Fibroblast of lung (primary cell): ENCODE data around the gene LENG8. TPM values are rescaled to one million over a fixed set of nuclear protein-coding genes. Genes with fewer than 3 reads are reported as not detected.

Source experiments
- DNase-seq, 2 donors: peaks; one replicate each; pipeline versions ENCODE4 v3.0.0 to v3.0.0-alpha.2; 2010; ENCODE audit warnings: low read depth in 2 of 2
- H2AFZ ChIP-seq: 2 replicates; pipeline ENCODE4 v1.5.1; 2012; ENCODE audit warnings: low read length, control low read depth, inconsistent platforms
- H3K27ac ChIP-seq: 2 replicates; pipeline ENCODE4 v1.5.1; 2011; ENCODE audit warnings: low read length, control low read depth; ENCODE audit not compliant: insufficient read depth
- H3K27me3 ChIP-seq: 2 replicates; pipeline ENCODE4 v1.5.1; 2011; ENCODE audit warnings: mild to moderate bottlenecking, low read length; ENCODE audit not compliant: control insufficient read depth, insufficient read depth
- H3K36me3 ChIP-seq: 2 replicates; pipeline ENCODE4 v1.5.1; 2011; ENCODE audit warnings: low read length; ENCODE audit not compliant: control insufficient read depth, insufficient read depth
- H3K4me1 ChIP-seq: 2 replicates; pipeline ENCODE4 v1.5.1; 2011; ENCODE audit warnings: low read length; ENCODE audit not compliant: control insufficient read depth, insufficient read depth; ENCODE audit errors: extremely low read depth
- H3K4me2 ChIP-seq: 2 replicates; pipeline ENCODE4 v1.5.1; 2011; ENCODE audit warnings: low read length, control low read depth; ENCODE audit not compliant: insufficient read depth; ENCODE audit errors: extremely low read depth
- H3K4me3 ChIP-seq, 4 experiments: fragments of 200-600 bp in 1 of 4; sonication (generic) in 1 of 4; replicated peaks in 1 of 4; 2 replicates each; pipeline ENCODE4 v1.5.1; 2011 to 2016; ENCODE audit warnings: low read length in 4 of 4, low read depth in 3 of 4, mild to moderate bottlenecking in 3 of 4, control low read depth in 2 of 4, inconsistent platforms in 1 of 4, mixed read lengths in 1 of 4; ENCODE audit not compliant: insufficient read depth in 1 of 4; ENCODE audit errors: control extremely low read depth in 1 of 4
- H3K79me2 ChIP-seq: 2 replicates; pipeline ENCODE4 v1.5.1; 2012; ENCODE audit warnings: mild to moderate bottlenecking, low read length, inconsistent platforms; ENCODE audit not compliant: control insufficient read depth, insufficient read depth
- H3K9ac ChIP-seq: 2 replicates; pipeline ENCODE4 v1.5.1; 2011; ENCODE audit warnings: mild to moderate bottlenecking, low read length, control low read depth; ENCODE audit not compliant: insufficient read depth
- H3K9me3 ChIP-seq: 2 replicates; pipeline ENCODE4 v1.5.1; 2012; ENCODE audit warnings: low read depth, low read length; ENCODE audit not compliant: control insufficient read depth, insufficient read depth
- H4K20me1 ChIP-seq: 2 replicates; pipeline ENCODE4 v1.5.1; 2011; ENCODE audit warnings: low read length; ENCODE audit not compliant: control insufficient read depth, insufficient read depth; ENCODE audit errors: extremely low read depth
- EZH2 ChIP-seq: IDR thresholded peaks from 2 replicates; pipeline ENCODE4 v1.5.1; 2012; ENCODE audit warnings: low read length, control low read depth, mild to moderate bottlenecking; ENCODE audit errors: missing control alignments
- polyA plus RNA-seq, 2 donors: library from polyadenylated mRNA; depleted of rRNA in 1 of 2; stranded (reverse) in 1 of 2; unstranded in 1 of 2; fragments of >200 nt; gene quantifications; 2 replicates each; pipeline ENCODE4 v1.2.1, GENCODE V29; 2011 to 2012; ENCODE audit warnings: missing spikeins in 1 of 2
- total RNA-seq: library from RNA; depleted of rRNA; stranded (reverse); fragments of >200 nt; gene quantifications from 2 replicates; pipeline ENCODE4 v1.2.1, GENCODE V29; 2014
- TF ChIP-seq, protein P1 (sequence below), 2 donors: IDR thresholded peaks in 1 of 2; conservative IDR thresholded peaks in 1 of 2; 1 replicate in 1 of 2; 2 replicates in 1 of 2; pipeline ENCODE4 v1.5.1; 2011 to 2012; ENCODE audit warnings: low read length in 2 of 2, control low read depth in 1 of 2, inconsistent platforms in 1 of 2, low read depth in 1 of 2, mild to moderate bottlenecking in 1 of 2

Gene LENG8
- total and polyA plus RNA-seq, 2 donors (not counting 1 experiment from before 2014, with no cell fraction given) = 12.7 to 32.4 TPM

DNA sequence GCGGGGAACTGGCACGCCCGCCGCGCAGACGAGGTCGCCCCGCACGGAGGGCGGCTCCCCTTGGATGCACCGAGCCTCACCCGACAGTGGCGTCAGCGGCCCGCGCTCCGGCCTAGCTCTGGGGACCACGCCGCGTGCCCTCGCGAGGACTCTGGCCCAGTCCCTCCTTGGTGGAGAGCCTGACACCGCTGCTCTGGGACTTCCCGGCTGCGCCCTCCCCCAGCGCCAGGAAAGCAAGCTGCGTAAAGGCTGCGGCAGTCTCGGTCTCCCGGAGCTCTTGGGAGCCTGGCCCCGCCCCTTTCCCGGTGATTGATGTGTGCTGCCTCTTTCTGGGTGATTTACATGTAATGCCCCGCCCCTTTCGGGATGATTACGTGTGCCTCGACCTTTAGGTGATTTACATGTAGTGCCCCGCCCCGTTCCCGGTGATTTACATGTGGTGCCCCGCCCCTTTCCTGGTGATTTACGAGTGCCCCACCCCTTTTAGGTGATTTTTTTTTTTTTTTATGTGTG, 14.6 kb downstream of the LENG8 start, which contains the start of gene LENG9:
Gene LENG9, minus strand, starts transcription at position 248 of the 513 bp plus-strand sequence. CDS start 252 bp downstream, outside the sequence.
- peak; percentile 99 for DNase-seq
- peaks cover 26% of the 10 kb centered on the region for H3K36me3 ChIP-seq
- peak within 1 kb of the TSS; percentile 31 for H2AFZ ChIP-seq
- peak within 1 kb of the TSS; percentile 37 to 69 (median 60) for H3K4me3 ChIP-seq
- TF ChIP-seq, protein P1, sequence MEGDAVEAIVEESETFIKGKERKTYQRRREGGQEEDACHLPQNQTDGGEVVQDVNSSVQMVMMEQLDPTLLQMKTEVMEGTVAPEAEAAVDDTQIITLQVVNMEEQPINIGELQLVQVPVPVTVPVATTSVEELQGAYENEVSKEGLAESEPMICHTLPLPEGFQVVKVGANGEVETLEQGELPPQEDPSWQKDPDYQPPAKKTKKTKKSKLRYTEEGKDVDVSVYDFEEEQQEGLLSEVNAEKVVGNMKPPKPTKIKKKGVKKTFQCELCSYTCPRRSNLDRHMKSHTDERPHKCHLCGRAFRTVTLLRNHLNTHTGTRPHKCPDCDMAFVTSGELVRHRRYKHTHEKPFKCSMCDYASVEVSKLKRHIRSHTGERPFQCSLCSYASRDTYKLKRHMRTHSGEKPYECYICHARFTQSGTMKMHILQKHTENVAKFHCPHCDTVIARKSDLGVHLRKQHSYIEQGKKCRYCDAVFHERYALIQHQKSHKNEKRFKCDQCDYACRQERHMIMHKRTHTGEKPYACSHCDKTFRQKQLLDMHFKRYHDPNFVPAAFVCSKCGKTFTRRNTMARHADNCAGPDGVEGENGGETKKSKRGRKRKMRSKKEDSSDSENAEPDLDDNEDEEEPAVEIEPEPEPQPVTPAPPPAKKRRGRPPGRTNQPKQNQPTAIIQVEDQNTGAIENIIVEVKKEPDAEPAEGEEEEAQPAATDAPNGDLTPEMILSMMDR (conservative IDR thresholded peaks at IDR 0.05 in 1 of 2, IDR thresholded peaks at IDR 0.05 in 1 of 2; ENCODE audit: low read depth in 1 of 2, low read length in 2 of 2) = no peak
- no peak for TF ChIP-seq EZH2
- H3K27ac ChIP-seq = peak within 1 kb of the TSS; percentile 96
- H3K9ac ChIP-seq = peak within 1 kb of the TSS; percentile 90
- H3K4me1 ChIP-seq = peaks cover 22% of the 10 kb centered on the region
- H3K27me3 ChIP-seq = no peaks in the 10 kb centered on the region
- H3K4me2 ChIP-seq = peak within 1 kb of the TSS; percentile 83
- H4K20me1 ChIP-seq = no peaks in the 10 kb centered on the region
- no peaks in the 10 kb centered on the region for H3K9me3 ChIP-seq
- peaks cover 22% of the 10 kb centered on the region for H3K79me2 ChIP-seq

DNA sequence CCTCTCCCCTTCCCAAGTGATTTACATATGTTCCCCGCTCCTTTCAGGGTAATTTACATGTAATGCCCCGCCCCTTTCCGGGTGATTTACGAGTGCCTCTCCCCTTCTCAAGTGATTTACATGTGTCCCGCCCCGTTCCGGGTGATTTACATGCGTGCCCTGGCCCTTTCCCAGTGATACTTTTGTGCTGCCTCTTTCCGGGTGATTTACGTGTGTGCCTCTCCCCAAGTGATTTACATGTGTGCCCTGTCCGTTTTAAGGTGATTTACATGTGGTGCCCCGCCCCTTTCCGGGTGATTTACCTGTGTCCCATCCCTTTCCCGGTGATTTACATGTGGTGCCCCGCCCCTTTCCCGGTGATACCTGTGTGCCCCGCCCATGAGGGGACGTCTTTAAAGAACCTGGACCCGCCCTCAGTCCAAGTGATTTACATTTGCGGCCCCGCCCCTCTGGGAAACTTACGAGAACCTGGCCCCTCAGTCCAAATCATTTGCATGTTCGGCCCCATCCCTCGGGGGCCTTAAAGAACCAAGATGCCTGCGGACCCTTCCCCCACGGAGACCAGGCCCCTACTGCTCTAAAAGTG, 15.1 kb downstream of the LENG8 start:
- Histone ChIP-seq H3K9me3 (no peaks in the 10 kb centered on the region), H3K36me3 (peaks cover 22% of the 10 kb centered on the region), H3K27me3 (no peaks in the 10 kb centered on the region), H4K20me1 (no peaks in the 10 kb centered on the region), H3K27ac (peak overlapping the region; percentile 96), H3K79me2 (peaks cover 17% of the 10 kb centered on the region), H3K9ac (peak overlapping the region; percentile 38), H3K4me2 (peak overlapping the region; percentile 83), H3K4me1 (peaks cover 22% of the 10 kb centered on the region), H2AFZ (peak overlapping the region; percentile 31), H3K4me3 (peak overlapping the region; percentile 37 to 69 (median 58))
- DNase-seq = peak; percentile 80 to 85
- TF ChIP-seq, protein P1 (conservative IDR thresholded peaks at IDR 0.05 in 1 of 2, IDR thresholded peaks at IDR 0.05 in 1 of 2; ENCODE audit: low read depth in 1 of 2, low read length in 2 of 2) = no peak
- TF ChIP-seq EZH2 = no peak

DNA sequence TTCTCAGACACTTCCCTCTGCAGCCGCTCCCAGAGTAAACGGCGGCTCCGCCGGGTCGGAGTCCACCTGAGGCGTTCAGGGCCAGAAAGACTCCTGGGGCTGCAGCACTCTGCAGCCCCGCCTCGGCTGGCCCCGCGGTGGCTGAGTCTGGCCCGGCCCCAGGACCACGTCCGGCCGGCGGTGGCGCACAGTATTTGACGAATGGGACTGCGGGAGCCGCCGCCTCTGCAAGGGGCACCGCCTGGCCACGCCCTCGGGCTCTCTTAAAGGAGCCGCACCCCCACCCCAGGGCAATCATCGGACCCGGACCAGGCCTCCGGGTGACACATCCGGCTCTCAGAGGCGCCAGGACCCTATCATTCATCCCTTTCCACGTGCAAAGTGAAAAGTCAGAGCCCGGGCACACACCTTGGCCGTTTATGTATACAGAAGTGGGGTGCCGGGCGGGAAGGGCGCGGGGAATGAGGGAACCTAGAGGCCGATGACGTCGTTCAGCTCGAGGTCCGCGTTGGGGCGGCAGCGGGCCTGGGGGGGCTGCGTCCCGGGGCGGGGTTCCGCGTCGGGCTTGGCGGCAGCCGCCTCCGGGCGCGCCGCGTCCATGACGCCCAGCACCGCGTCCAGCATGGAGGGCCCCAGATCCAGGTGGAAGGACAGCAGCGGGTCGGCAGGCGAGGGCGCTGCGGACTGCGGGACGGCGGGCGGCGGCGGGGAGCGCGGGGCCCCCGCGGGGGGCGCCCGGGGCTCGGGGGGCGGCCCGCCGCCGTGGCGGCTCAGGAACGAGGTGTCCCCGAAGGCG, 15.8 kb downstream of the LENG8 start:
- Histone ChIP-seq H3K27me3 (no peaks in the 10 kb centered on the region), H3K4me1 (peaks cover 22% of the 10 kb centered on the region), H3K4me2 (peak overlapping the region; percentile 83), H2AFZ (peak overlapping the region; percentile 31), H3K9ac (peak overlapping the region; percentile 38), H3K79me2 (peaks cover 11% of the 10 kb centered on the region), H3K36me3 (peaks cover 18% of the 10 kb centered on the region), H3K9me3 (no peaks in the 10 kb centered on the region), H4K20me1 (no peaks in the 10 kb centered on the region), H3K27ac (peak overlapping the region; percentile 96), H3K4me3 (peak overlapping the region; percentile 37 to 69 (median 58))
- peak; percentile 81 to 87 for DNase-seq
- TF ChIP-seq EZH2 = no peak
- TF ChIP-seq, protein P1 (conservative IDR thresholded peaks at IDR 0.05 in 1 of 2, IDR thresholded peaks at IDR 0.05 in 1 of 2; ENCODE audit: low read depth in 1 of 2, low read length in 2 of 2) = no peak
